Activated B cell treated with CpG ODN at 0.5 μM for 24 hours (primary cell): Measurements from ENCODE around the gene SFXN5. TPM values are rescaled to one million over a fixed set of nuclear protein-coding genes. Genes with fewer than 3 reads are reported as not detected.

Source experiments
- ATAC-seq: fragments of 200-7000 bp; cut with Tn5 transposase; one replicate; pipeline ENCODE4 v1.10.0; 2021; ENCODE audit warnings: low read depth, mild to moderate bottlenecking, moderate library complexity
- CTCF ChIA-PET: fragments of 350-600 bp; sonication (Branson Sonifier 250); formaldehyde crosslinking; loops from one replicate; lab custom pipeline; 2021; ENCODE audit warnings: antibody characterized with exemption; lab: Charles Lee
- POLR2A ChIA-PET: fragments of 350-600 bp; sonication (Branson Sonifier 250); formaldehyde crosslinking; loops from one replicate; lab custom pipeline; 2021; ENCODE audit warnings: antibody characterized with exemption; lab: Charles Lee
- DNase-seq: peaks from one replicate; pipeline ENCODE4 v3.0.0; 2022
- H3K27ac Mint-ChIP-seq: one replicate; pipeline ENCODE4 v1.8.0; 2020; ENCODE audit warnings: mixed read lengths
- H3K27me3 Mint-ChIP-seq: one replicate; pipeline ENCODE4 v1.8.0; 2021; ENCODE audit warnings: mixed read lengths
- H3K36me3 Mint-ChIP-seq: one replicate; pipeline ENCODE4 v1.8.0; 2021; ENCODE audit warnings: low read depth, mixed read lengths
- H3K4me1 Mint-ChIP-seq: one replicate; pipeline ENCODE4 v1.8.0; 2021; ENCODE audit warnings: mixed read lengths
- H3K4me3 Mint-ChIP-seq: one replicate; pipeline ENCODE4 v1.8.0; 2020; ENCODE audit warnings: mild to moderate bottlenecking, mixed read lengths
- H3K9me3 Mint-ChIP-seq: one replicate; pipeline ENCODE4 v1.8.0; 2020; ENCODE audit warnings: mixed read lengths
- intact Hi-C: fragments of 100-400 bp; cut with micrococcal nuclease; formaldehyde crosslinking; loops from one replicate; pipeline ENCODE4 v1.15.1; 2024
- total RNA-seq: library from RNA; stranded (reverse); gene quantifications from 2 replicates; pipeline ENCODE4 v1.2.3, GENCODE V29; 2022
- TF ChIP-seq, protein P1 (sequence below): fragments of 200-600 bp; IDR thresholded peaks from one replicate; pipeline ENCODE4 v1.8.0; 2022; ENCODE audit warnings: antibody characterized with exemption, mild to moderate bottlenecking

The SFXN5 gene
- total RNA-seq, 1 donor from 2014 or later: 13.9 TPM

DNA sequence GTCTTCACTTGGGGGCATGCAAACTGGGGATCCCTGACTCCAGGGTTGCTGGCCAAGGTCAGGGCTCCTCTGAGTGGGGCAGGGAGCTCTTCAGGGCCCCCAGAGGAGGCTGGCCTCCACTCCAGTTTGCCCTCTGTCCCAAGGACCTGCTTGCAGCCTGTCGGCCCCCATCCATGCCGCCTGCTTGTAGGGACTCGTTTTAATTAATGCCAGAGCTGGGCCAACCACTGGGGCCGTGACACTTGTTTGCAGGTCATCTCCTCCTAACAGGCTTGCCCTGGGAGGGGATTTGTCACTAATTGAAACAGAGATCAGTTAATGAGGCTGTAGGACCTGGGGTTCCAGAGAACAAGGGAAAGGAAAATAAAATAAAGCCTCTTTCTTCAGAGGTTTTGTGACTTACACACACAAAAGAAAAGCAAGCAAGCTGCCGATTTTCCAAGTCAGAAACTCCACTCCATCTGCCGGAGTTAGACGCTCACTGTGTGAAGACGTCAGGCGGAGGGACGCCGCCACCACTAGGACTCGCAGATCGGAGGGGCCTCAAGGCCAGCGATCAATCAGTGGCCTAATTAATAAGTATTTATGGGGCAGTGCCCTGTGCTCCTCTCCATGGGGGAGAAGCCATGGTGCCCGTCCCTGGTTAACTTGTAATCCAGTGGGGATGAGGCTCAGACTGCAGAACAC, 75.9 kb downstream of the SFXN5 start:
- DNase-seq: no peak
- no peaks in the 10 kb centered on the region for H3K9me3 Mint-ChIP-seq
- no peaks in the 10 kb centered on the region for H3K27me3 Mint-ChIP-seq
- TF ChIP-seq, protein P1, sequence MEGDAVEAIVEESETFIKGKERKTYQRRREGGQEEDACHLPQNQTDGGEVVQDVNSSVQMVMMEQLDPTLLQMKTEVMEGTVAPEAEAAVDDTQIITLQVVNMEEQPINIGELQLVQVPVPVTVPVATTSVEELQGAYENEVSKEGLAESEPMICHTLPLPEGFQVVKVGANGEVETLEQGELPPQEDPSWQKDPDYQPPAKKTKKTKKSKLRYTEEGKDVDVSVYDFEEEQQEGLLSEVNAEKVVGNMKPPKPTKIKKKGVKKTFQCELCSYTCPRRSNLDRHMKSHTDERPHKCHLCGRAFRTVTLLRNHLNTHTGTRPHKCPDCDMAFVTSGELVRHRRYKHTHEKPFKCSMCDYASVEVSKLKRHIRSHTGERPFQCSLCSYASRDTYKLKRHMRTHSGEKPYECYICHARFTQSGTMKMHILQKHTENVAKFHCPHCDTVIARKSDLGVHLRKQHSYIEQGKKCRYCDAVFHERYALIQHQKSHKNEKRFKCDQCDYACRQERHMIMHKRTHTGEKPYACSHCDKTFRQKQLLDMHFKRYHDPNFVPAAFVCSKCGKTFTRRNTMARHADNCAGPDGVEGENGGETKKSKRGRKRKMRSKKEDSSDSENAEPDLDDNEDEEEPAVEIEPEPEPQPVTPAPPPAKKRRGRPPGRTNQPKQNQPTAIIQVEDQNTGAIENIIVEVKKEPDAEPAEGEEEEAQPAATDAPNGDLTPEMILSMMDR: no peak
- no peaks in the 10 kb centered on the region for H3K36me3 Mint-ChIP-seq
- ChIA-PET CTCF (interaction anchor here (1.6 to 5.7 kb wide), 3 partner anchors 168 to 181 kb away, joined by 3 to 67 read pairs (median 15); no protein-coding TSS in a partner anchor), POLR2A (no interaction called here)
- no peaks in the 10 kb centered on the region for H3K4me1 Mint-ChIP-seq
- intact Hi-C loops: no loop called here
- no peak overlapping the region for H3K27ac Mint-ChIP-seq
- H3K4me3 Mint-ChIP-seq: no peak overlapping the region
- no peak for ATAC-seq

GRCh38 chr2:72994991-72995380, 76.5 kb downstream of the SFXN5 start:
- ChIA-PET CTCF (interaction anchor here (1.6 to 5.7 kb wide), 2 partner anchors 168 to 182 kb away, joined by 3 to 67 read pairs; no protein-coding TSS in a partner anchor), POLR2A (no interaction called here)
- Mint-ChIP-seq H3K4me3 (no peak overlapping the region), H3K27ac (no peak overlapping the region), H3K36me3 (no peaks in the 10 kb centered on the region), H3K4me1 (no peaks in the 10 kb centered on the region), H3K27me3 (no peaks in the 10 kb centered on the region), H3K9me3 (no peaks in the 10 kb centered on the region)
- no peak for DNase-seq
- intact Hi-C loops: loop anchor here (5.0 kb wide), 1 partner anchor 103 kb away; no protein-coding TSS in a partner anchor
- TF ChIP-seq, protein P1: no peak
- no peak for ATAC-seq

DNA sequence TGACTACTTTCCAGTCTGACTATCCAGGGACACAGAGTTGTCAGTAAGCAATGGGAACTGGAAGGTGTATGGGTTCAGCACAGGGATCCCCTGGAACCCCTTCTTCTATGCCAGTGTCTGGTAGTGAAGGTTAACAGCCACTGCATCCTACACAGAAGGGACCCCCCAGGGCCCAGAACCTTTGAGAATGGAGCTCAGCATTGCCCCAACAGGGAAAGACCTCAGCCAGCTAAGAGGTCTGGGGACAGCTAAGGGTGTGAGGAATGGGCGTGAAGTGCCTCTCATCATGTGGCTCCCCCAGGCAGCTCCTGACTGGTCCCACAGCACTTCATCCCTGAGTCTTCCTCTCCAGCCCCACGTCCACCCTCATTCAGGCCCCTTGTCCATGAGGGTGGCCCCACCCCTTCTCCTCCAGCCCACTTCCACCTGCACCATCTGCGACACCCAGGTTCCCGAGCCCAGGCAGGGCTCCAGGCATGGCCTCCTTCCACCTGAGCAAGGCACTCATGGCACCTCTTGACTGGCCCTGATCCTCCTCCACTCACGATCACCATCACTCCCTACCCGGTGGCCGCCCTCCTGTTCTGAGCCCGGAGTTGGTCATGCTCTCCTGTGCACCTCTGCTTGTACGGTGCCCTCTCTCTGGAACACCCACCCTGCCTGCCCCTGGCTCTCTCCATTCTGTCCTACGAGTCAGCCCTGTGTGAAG, 77.1 kb downstream of the SFXN5 start:
- Mint-ChIP-seq H3K9me3 (no peaks in the 10 kb centered on the region), H3K36me3 (no peaks in the 10 kb centered on the region), H3K4me3 (no peak overlapping the region), H3K27ac (no peak overlapping the region), H3K27me3 (no peaks in the 10 kb centered on the region), H3K4me1 (no peaks in the 10 kb centered on the region)
- POLR2A ChIA-PET: no interaction called here
- TF ChIP-seq, protein P1: no peak
- intact Hi-C loops: loop anchor here (5.0 kb wide), 1 partner anchor 102 kb away; no protein-coding TSS in a partner anchor
- CTCF ChIA-PET: interaction anchor here (1.0 to 5.7 kb wide), 7 partner anchors 10 to 185 kb away, joined by 3 to 67 read pairs (median 3); no protein-coding TSS in a partner anchor
- ATAC-seq (no peak), DNase-seq (peak; percentile 7)

- intact Hi-C loops: loop anchor here (1.0 to 5.0 kb wide), 7 partner anchors 77 to 218 kb away; partner anchors contain the start of genes RAB11FIP5 and SFXN5
- Mint-ChIP-seq H3K4me1 (no peaks in the 10 kb centered on the region), H3K27me3 (no peaks in the 10 kb centered on the region), H3K9me3 (no peaks in the 10 kb centered on the region), H3K27ac (no peak overlapping the region), H3K36me3 (no peaks in the 10 kb centered on the region), H3K4me3 (no peak overlapping the region)
- ATAC-seq (no peak), DNase-seq (peak; percentile 3)
- POLR2A ChIA-PET: no interaction called here
- CTCF ChIA-PET: interaction anchor here (1.0 to 5.7 kb wide), 8 partner anchors 9 to 219 kb away, joined by 3 to 67 read pairs (median 4); no protein-coding TSS in a partner anchor
- TF ChIP-seq, protein P1: no peak
Measured at GRCh38 chr2:72993933-72994280, 77.6 kb downstream of the SFXN5 start.
